Left ventricle myocardium inferior (tissue), 1 donor: ENCODE results near the gene PWWP2B. TPM values are rescaled to one million over a fixed set of nuclear protein-coding genes. Genes with fewer than 3 reads are reported as not detected.

ENCODE experiments used
- DNase-seq: peaks from one replicate; pipeline ENCODE4 v3.0.0-alpha.2; 2020
- H3K27ac ChIP-seq: fragments of 200-600 bp; replicated peaks from 2 replicates; pipeline ENCODE4 v1.8.0; 2021
- H3K27me3 ChIP-seq: fragments of 200-600 bp; 2 replicates; pipeline ENCODE4 v1.8.0; 2021; ENCODE audit warnings: low read depth
- H3K36me3 ChIP-seq: fragments of 200-600 bp; 2 replicates; pipeline ENCODE4 v1.8.0; 2021
- H3K4me1 ChIP-seq: fragments of 200-600 bp; 2 replicates; pipeline ENCODE4 v1.8.0; 2021
- H3K4me3 ChIP-seq: fragments of 200-600 bp; 2 replicates; pipeline ENCODE4 v1.8.0; 2021; ENCODE audit warnings: mild to moderate bottlenecking, moderate library complexity
- H3K9me3 ChIP-seq: fragments of 200-600 bp; replicated peaks from 2 replicates; pipeline ENCODE4 v1.8.0; 2021
- intact Hi-C: fragments of 100-400 bp; cut with micrococcal nuclease; formaldehyde crosslinking; loops from one replicate; pipeline ENCODE4 v1.11.0; 2022
- total RNA-seq: library from RNA; stranded (reverse); fragmentation: NEBNext Ultra II Directional; extraction: Animal tissue kit (Norgen Biotek cat#: 25700); gene quantifications from one replicate; pipeline ENCODE4 v1.2.1, GENCODE V29; 2021
- TF ChIP-seq, protein P1 (sequence below): fragments of 200-600 bp; IDR thresholded peaks from 2 replicates; pipeline ENCODE4 v1.8.0; 2021; ENCODE audit warnings: antibody characterized with exemption, mild to moderate bottlenecking, borderline replicate concordance
- donor health status: DM: no; HTN: yes; CAD: no; lungs with severe emphysema.

PWWP2B gene
- total RNA-seq, 1 donor from 2014 or later: 17.2 TPM

DNA sequence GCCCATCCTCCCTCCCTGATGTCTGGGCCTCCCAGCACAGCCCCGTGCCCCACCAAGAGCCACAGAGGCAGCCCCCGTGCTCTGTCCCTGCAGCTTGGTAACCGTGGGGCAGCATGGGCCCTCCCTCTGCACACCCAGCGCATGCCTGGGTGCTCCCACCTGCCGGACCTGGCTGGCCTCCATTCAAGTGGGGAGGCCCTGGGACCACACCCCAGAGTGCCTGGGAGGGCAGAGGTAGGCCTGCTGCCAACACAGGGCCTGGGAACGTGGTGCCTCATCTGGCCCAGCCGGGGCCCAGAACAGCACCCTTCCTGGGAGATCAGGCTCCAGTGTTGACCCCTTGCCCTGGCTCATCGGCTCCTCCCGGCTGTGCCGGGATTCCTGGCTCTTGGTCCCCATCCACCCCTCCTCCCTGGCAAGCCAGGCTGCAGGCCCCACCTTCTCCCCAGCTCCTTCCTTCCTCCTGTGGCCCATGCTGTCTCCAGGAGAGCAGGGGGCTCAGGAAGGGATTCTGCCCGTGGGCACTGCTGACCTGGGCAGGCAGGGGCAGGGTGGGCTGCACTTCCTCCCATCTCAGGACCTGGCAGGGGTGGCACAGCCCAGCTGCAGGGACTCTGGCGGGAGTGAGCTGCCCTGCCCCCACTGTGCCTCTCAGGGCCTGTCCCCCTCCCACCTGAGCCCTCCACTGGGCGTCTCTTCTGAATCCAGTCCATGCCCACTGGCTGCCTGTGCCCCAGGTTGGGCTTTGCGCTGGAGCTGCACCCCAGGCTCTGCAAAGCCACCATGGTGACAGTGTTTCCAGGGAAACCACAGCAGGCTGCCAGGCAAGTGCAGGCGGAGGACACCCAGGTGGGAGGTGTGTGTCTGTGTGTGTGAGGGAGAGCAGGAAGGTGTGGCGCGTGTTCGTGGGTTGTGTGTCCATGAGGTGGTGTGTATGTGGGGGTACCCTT lies 32.6 kb downstream of the PWWP2B start:
- DNase-seq: no peak
- no peaks in the 10 kb centered on the region for H3K9me3 ChIP-seq

DNA sequence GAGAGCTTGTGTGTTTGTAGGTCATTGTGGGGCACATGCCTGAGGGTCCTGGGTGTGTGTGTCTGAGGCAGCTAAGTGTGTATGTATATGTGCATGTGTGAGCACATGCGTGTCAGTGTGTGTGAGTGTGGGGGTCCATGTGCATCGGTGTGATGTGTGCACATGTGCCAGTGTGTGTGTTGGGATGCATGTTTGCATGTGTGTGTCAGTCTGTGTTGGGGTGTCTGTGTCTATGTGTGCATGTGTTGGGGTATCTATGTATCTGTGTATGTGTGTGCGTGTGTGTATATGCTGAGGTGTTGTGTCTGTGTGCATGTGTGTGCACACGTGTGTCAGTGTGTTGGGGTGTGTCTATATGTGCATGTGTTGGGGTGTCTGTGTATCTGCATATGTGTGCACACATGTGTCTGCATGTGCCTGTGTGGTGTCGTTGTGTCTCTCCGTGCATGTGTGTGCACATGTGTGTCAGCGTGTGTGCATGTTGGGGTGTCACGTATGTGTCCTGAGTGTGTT lies 33.3 kb downstream of the PWWP2B start:
- no peaks in the 10 kb centered on the region for H3K9me3 ChIP-seq
- no peak overlapping the region for H3K27ac ChIP-seq
- H3K4me3 ChIP-seq: no peak overlapping the region
- no peaks in the 10 kb centered on the region for H3K36me3 ChIP-seq
- H3K27me3 ChIP-seq: no peaks in the 10 kb centered on the region
- no peak for DNase-seq
- TF ChIP-seq, protein P1, sequence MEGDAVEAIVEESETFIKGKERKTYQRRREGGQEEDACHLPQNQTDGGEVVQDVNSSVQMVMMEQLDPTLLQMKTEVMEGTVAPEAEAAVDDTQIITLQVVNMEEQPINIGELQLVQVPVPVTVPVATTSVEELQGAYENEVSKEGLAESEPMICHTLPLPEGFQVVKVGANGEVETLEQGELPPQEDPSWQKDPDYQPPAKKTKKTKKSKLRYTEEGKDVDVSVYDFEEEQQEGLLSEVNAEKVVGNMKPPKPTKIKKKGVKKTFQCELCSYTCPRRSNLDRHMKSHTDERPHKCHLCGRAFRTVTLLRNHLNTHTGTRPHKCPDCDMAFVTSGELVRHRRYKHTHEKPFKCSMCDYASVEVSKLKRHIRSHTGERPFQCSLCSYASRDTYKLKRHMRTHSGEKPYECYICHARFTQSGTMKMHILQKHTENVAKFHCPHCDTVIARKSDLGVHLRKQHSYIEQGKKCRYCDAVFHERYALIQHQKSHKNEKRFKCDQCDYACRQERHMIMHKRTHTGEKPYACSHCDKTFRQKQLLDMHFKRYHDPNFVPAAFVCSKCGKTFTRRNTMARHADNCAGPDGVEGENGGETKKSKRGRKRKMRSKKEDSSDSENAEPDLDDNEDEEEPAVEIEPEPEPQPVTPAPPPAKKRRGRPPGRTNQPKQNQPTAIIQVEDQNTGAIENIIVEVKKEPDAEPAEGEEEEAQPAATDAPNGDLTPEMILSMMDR: no peak
- intact Hi-C loops: no loop called here
- H3K4me1 ChIP-seq: peaks cover 9% of the 10 kb centered on the region

More for the DNA sequence above, 32.6 kb downstream of the PWWP2B start:
- TF ChIP-seq, protein P1: no peak
- Histone ChIP-seq H3K36me3 (no peaks in the 10 kb centered on the region), H3K27ac (no peak overlapping the region), H3K4me1 (peaks cover 9% of the 10 kb centered on the region), H3K4me3 (no peak overlapping the region), H3K27me3 (no peaks in the 10 kb centered on the region)
- intact Hi-C loops: no loop called here

DNA sequence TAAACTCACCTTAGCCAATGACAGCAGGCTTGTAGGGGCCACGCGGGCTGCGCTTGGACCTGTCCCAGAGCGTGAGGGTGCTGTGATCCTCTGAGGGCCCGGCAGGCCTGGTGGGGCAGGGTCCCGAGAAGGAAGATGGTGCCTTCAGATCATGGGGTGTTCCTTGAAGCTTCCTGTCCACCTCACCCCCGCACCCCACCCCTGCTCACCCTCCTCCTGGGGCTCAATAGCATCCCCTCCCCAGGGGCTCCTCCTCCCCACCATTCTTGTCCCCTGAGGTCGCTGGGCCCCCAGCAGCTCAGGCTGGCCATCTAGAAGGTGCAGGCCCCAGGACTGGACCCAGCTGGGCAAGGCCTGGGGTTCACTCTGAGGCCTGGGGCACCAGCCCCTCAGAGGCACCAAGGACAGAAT lies 33.9 kb downstream of the PWWP2B start:
- H3K4me3 ChIP-seq: no peak overlapping the region
- no peaks in the 10 kb centered on the region for H3K36me3 ChIP-seq
- intact Hi-C loops: no loop called here
- H3K27me3 ChIP-seq: no peaks in the 10 kb centered on the region
- H3K4me1 ChIP-seq: peaks cover 9% of the 10 kb centered on the region
- TF ChIP-seq, protein P1: no peak
- no peak overlapping the region for H3K27ac ChIP-seq
- H3K9me3 ChIP-seq: no peaks in the 10 kb centered on the region
- DNase-seq: no peak

DNA sequence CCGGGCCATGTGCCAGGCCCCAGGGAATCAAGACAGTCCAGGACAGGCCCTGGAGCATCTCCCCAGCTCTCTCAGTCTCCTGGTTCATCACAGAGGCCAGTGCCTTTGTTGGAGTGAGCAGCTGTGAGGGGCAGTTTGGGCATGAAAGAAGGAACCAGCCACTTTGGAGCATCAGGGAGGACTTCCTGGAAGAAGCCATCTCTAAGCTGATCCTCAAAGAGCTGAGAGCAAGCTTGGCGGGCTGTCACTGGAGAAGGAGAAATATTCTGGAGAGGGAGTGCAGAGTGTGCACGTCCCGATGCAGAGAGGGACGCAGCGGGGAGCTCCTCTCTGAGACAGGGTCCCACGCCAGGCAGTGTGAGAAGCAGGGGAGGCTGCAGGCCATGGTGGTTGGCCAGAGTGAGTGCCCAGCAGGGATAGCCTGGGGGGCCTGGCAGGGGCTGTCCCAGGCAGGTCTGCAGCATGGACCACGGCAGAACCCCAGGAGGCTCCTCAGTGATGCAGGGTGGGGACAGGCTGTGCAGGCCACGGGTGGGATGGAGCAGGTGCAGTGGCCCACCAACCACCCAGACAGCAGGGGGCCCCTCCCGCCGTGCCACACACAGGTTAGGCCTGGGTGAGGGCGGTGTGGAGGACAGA lies 34.7 kb downstream of the PWWP2B start:
- no peak for DNase-seq
- H3K27me3 ChIP-seq: no peaks in the 10 kb centered on the region
- H3K4me3 ChIP-seq: no peak overlapping the region
- H3K9me3 ChIP-seq: no peaks in the 10 kb centered on the region
- TF ChIP-seq, protein P1: no peak
- peaks cover 9% of the 10 kb centered on the region for H3K4me1 ChIP-seq
- no peak overlapping the region for H3K27ac ChIP-seq
- no peaks in the 10 kb centered on the region for H3K36me3 ChIP-seq
- intact Hi-C loops: no loop called here

DNA sequence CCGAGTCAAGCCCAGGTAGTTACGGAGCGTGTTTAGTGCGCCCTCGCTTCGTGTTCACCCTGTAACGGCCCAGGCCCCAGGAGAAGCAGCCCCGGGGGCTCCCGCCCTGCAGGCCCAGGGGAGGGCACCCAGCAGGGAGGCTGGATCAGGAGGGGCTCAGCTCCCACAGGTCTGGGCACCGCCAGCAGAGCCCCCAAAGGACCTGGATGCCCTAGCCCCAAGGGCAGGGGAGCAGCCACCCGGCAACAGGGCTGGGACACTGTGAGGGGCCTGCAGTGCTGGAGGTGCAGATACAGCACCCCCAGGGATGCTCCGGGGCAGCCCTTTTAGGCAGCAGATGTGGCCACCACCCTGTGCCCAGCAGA lies 35.2 kb downstream of the PWWP2B start:
- no peak overlapping the region for H3K4me3 ChIP-seq
- intact Hi-C loops: no loop called here
- no peaks in the 10 kb centered on the region for H3K36me3 ChIP-seq
- TF ChIP-seq, protein P1: no peak
- DNase-seq: no peak
- peaks cover 9% of the 10 kb centered on the region for H3K4me1 ChIP-seq
- H3K27ac ChIP-seq: no peak overlapping the region
- no peaks in the 10 kb centered on the region for H3K27me3 ChIP-seq
- H3K9me3 ChIP-seq: no peaks in the 10 kb centered on the region
